Smooth muscle cell of the brain vasculature (primary cell): ENCODE results near the gene FBXO36.

Experiments used
- DNase-seq: peaks from one replicate; pipeline ENCODE4 v3.0.0-alpha.2; 2012; ENCODE audit warnings: low read depth, low spot score

FBXO36 gene

GRCh38 chr2:229969921-229970320, 47.6 kb downstream of the FBXO36 start:
- no peak for DNase-seq

- DNase-seq: no peak
Observed at GRCh38 chr2:229970406-229970805, 48.1 kb downstream of the FBXO36 start.

GRCh38 chr2:229971298-229971790, 49.0 kb downstream of the FBXO36 start:
- DNase-seq: no peak

DNA sequence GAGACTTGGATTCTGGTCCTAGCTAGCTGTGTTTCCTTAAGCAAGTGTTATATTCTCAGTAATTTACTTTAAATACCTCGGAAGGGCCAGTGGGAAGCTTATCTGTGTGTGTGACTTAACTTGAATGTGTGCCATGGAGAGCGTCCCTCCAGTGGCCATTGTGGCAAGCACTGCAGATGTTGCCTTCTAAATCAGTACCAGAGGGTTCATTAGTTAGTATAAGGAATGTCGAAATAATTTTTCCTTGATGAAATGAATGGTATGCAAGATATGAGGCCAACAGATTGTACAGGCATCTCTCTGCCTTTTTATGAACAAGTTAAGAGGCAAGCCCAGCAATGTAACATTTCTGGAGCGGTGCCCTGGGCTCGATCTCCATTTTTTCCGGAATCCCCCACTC, 52.0 kb downstream of the FBXO36 start:
- DNase-seq: no peak

DNA sequence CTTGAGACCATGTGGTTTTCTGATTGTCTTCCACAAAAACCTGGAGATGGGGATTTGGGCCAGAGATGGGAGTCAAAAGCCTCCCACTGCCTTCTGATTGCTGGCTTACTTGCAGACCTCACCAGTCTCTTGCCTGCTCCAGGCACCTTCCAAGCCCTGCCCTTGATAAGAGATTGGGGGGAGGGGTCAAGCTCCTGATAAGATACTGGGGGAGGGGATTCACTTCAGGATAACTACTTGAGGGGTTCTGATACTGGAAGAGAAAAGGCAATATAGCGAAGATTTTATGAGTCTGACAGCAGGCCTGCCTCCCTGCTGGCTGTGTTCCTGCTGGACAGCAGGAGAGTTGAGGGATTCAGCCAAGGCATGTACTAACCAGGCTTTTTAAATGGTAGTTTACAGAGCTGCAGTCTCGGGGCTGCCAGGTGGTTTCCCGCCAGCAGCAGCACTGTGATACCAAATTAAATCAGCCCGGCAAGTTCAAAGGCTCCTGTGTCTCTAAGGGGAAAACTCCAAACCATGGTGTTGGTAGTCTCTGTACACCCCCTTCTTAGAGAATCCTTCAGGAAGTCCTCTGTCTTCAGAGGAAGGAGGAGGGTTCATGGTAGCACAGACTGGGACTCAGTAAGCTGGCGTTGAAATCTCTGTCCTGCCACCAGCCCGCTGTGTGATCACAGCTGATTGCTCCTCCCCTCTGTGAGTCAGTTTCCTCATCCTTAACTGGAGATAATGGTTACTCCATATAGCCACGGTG, 58.3 kb downstream of the FBXO36 start:
- DNase-seq: peak; percentile 37

GRCh38 chr2:229993236-229993635, 70.9 kb downstream of the FBXO36 start:
- DNase-seq: no peak

- no peak for DNase-seq
Observed at GRCh38 chr2:229996320-229996719, 74.0 kb downstream of the FBXO36 start.

GRCh38 chr2:229997565-229997964, 75.3 kb downstream of the FBXO36 start:
- no peak for DNase-seq

DNA sequence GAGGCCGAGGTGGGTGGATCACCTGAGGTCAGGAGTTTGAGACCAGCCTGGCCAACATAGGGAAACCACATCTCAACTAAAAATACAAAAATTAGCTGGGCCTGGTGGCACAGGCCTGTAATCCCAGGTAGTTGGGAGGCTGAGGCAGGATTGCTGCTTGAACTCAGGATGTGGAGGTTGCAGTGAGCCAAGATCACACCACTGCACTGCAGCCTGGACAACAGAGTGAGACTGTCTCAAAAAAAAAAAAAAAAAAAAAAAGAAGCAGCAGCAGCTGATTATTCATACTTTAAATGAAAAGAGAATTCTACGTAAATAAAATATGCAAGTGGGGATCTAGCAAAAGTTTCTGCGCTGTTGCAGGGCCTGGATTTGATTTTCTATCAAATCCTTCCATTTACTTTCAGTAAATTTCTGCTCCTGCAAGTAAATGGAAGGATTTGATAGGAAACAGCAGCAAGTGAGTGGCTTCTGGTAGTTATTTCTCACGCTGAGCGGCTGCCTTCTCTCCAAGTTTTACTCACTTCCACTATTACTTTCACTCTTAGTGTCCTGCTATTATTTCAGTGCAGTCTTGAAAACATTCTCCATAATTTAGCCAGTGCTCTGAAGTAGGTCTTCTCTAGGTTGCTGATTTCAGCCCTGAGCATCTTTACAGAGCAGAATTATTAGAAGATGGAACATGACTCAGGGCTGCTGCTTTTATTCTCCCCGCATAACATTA, 78.0 kb downstream of the FBXO36 start:
- no peak for DNase-seq

GRCh38 chr2:230007931-230008707, 85.8 kb downstream of the FBXO36 start:
- DNase-seq: peak; percentile 41

GRCh38 chr2:230008708-230009066, 86.4 kb downstream of the FBXO36 start:
- DNase-seq: no peak

- DNase-seq: no peak
Observed at GRCh38 chr2:230010501-230010900, 88.2 kb downstream of the FBXO36 start.

- no peak for DNase-seq
Observed at GRCh38 chr2:230011617-230012016, 89.3 kb downstream of the FBXO36 start.

DNA sequence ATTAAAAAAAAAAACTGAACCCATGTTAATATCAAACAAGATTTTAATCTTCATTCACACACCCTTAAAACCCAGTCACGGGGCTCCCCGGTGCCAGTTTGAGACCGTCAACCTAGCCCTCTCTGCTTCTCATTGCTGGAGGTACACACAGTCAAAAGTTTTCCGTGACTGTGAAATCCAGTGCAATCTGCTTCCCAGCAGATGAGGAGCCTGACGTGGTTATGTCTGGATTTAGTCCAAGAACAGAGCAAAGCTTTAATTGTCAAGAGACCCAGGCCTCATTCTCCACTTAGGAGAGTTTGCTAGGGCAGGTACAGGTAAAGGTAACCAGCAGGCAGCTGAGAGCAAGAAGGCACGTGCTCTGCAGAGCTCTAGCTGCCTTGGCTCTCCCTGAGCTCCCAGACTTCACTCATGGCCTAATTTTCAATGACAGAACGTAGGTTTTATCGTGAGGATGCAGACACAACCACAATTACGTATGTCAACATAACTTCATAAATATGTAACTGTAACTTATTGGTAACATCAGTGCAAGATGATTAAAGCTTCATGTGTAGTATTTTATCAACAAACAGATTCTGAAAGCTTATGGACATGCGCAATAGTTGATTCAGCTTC, 90.1 kb downstream of the FBXO36 start:
- DNase-seq: no peak

DNA sequence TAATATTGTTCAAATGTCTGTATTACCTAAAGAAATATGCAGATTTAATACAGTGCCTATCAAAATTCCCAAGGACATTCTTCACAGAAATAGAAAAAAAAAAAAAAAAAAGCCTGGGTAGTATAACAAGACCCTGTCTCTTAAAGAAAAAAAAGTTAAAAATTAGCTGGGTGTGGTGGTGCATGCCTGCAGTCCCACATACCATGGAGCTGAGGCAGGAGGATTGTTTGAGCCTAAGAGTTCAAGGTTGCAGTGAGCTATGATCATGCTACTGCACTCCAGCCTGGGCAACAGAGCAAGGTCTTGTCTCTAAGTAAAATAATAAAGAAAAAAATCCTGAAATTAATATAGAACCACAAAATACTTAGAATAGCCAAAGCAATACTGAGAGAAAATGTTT, 94.5 kb downstream of the FBXO36 start:
- no peak for DNase-seq

DNA sequence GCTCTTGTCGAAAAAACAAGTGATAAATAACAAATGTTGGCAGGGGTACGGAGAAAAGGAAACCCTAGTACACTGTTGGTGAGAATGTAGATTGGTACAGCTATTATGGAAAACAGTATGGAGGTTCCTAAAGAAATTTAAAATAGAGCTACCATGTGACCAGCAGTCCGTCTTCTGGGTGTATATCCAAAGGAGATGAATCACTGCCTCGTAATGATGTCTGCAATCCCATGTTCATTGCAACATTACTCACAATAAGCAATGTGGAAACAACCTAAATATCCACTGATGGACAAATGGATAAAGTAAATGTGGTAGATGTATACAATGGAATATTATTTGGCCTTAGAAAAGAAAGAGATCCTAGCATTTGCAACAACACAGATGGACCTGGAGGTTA, 95.8 kb downstream of the FBXO36 start:
- no peak for DNase-seq

DNA sequence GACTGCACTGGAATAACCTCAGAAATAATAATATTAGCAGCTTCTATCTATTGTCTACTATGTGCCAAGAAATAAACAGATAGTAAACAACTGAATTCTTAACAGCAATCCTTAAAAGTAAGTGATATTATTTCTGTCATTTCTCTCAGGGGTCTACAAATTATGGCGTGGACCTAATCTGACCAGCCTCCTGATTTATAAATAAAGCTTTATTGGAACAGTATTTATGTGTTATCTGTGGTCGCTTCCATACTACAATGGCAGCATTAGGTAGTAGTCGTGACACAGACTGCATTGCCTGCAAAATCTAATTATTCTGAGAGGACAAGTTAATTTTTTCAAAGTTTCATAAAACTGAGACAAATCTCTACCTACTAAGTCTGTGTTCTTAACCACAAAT, 97.4 kb downstream of the FBXO36 start:
- DNase-seq: no peak

DNA sequence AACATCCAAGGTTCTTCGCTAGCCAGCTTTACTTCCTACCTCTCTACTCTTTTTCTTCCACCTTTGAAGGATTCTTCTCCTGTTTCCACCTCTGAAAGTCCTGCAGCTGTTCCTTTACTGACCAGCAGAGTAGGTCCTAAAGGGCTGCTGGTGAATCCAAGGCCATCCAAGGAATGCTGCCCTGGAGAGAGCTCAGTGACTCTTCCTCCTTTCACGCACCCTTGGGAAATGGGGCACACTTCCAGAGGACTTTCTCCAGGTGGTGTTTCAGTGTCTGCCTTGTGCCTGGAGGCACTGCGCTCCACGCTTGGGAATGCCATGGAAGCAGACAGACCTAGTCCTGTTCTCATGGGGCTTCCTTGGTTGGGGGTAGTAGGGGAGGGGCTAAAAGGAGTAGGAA, 101.0 kb downstream of the FBXO36 start:
- DNase-seq: no peak

DNA sequence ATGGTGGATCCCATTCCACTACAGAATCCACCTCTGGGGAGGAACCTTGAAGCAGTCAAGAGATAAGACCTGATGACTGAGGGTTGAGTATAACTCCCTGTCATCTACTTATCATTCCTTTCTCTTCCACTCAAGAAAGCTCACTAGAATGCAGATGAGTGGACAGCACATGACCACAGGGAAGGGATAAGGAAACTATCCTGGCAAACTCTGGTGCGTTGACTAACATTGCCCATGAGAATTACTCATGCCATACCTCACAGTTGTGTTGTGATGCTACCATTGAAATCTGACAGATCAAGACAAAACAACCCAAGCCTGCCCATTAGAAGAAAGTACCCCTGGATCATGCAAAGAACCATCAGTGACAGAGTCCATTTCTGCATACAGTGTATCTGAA, 119.9 kb downstream of the FBXO36 start:
- no peak for DNase-seq

DNA sequence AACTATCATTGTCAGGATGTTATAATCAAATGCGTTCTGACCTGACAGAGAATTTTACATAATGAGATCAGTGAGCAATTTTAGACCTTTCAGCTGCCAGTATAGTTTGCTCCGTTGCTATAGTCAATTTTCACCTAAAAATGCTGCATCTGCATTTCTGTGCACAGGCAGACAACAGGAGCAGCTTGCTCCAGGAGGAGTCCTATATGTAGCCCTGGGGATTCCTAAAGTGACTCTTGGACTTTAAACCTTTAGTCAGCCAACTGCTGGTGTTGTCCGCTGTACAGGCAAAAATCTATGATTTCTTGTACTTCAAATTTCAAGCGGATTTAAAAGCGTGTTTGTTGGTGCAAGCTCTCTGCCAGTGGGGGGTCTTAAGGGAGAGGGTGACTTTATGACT, 120.7 kb downstream of the FBXO36 start:
- no peak for DNase-seq

DNA sequence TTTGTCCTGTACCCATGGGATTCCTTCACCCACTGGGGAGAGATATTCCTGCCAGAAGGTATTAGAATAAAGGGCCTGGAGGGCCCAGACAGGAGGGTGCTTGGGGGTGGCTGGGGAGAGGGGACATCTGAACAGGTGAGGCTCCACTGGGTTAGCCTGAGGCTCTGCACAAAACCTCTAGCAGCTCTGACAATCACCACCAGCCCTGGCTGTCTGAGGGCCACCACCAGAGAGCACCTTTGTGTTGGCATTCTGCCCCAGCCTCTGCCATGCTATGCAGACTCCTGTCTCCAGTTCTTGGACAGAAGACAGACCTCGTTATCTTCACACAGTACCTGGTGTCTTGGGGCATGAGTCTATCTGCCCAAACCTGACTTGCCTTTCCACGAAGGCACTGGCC, 121.2 kb downstream of the FBXO36 start:
- no peak for DNase-seq

DNA sequence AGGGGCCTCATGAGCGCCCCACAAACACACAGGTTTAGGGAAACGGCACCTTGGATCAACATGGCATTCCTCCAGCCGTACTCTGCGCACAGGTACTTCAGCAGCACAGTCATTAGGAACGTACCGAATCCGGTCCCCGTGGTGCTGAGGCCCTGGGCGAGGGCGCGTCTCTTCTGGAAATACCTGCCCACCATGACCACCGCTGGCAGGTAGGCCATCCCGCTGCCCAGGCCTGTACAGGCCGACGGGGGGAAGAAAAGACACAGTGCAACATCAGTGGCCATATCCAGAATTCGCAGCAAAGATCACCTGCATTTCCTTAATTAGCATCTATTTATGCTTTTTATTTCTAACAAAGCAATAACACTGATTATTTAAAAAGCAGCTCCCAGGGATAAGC, 124.2 kb downstream of the FBXO36 start:
- DNase-seq: no peak
